ENCODE data around the gene ZNF710. TPM values are rescaled to one million over a fixed set of nuclear protein-coding genes. Genes with fewer than 3 reads are reported as not detected.

The ZNF710 gene
- polyA plus RNA-seq, 1 donor from 2014 or later = 10.2 TPM

DNA sequence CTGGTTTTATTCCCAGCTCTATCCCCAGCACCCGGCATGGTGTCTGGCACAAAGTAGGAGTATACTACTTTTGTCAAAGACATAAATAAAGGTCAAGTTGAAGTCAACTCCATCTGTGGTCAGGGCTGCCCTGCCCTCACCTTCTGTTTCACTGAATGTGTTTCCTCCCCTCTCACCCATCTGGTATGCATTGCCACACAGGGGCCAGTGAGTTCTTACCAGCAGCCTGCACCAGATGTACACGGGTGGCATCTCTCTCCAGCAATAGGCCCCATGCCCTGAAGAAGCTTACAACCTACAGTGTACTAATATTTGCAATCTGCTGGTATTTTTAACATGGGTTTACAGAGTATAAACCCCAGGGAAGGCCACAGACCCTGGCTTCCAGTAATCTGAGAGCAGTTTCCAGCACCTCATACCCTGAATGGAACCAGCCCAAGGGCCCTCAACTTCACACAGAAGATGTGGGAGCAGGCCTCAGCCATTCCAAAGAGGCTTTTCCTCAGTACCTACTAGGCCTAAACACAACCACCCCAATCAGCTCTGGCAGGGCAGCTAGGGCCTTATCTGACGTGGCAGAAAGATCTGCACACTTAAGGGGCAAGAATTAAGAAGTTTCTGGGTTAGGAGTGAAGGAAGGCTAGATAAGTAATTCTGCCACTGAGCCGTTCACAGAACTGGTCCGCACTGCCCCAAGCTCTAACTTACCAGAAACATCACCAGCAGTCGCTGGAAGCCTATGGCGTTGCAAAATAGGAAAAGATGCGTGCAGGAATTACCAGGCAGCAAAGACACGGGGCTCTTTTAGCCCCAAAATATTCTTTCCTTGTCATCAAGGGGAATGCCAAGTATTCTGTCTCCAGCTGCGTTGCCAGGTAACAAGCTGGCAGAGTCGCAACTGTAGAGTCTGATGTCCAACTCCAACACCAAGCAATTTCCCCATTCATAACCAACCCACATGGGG, 99.0 kb downstream of the ZNF710 start:
- peak overlapping the region; percentile 93 for H3K4me2 ChIP-seq (ENCODE audit: low read length)

DNA sequence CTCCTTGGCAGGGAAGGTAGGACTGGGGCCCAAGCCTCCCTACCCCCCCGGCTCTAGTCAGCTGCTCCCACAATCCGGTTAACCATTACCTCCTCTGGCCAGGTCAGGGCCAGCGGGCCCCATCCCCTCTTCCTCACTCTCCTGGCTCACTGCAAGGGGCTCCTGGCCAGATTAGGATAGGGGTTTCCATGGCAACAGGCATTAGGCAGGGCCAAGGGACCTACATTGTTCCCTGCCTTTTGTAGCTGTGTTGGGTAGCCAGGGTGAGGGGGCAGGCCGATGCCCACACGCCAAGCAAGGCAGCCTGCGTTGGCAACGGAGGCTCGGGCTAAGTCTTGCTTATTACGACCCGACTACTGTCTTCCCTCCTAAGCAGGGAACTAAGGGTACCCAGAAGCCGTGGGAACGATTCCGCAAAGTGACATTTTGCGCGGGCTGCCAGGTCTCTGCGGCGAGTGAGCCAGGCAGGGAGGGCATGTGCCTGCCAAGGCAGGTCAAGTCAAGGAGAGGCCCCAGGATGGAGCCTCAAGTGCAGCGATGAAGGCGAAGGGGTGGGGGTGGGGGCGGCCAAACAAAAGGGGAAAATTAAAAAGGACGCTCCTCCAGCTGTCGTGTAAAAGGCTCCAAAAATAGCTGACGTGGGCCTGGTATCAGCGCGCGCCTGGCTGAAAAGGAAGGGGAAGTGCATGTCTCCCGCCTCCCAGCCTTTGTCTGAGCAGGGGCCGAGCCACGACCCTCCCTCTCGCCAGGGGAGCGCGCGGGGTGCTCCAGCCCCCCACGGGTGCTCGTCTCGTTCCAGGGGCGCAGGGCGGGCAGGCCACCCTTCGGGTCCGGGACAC, 100.2 kb downstream of the ZNF710 start:
- no peaks in the 10 kb centered on the region for H3K27me3 ChIP-seq (ENCODE audit: insufficient read depth, low read depth, low read length)
- peak overlapping the region; percentile 52 for H2AFZ ChIP-seq (ENCODE audit: low read depth, low read length)
- H4K20me1 ChIP-seq (ENCODE audit: insufficient read depth) = no peaks in the 10 kb centered on the region
- no peaks in the 10 kb centered on the region for H3K9me2 ChIP-seq (ENCODE audit: insufficient read depth, low read length)
- H3K9me3 ChIP-seq (ENCODE audit: low read length) = no peaks in the 10 kb centered on the region
- peaks cover 34% of the 10 kb centered on the region for H3K79me2 ChIP-seq (replicated peaks; ENCODE audit: insufficient read depth, low read length)
- no peaks in the 10 kb centered on the region for H3K36me3 ChIP-seq (ENCODE audit: insufficient read depth, low read length)
- peak overlapping the region; percentile 93 for H3K4me2 ChIP-seq (ENCODE audit: low read length)
- no peaks in the 10 kb centered on the region for H3F3A ChIP-seq (ENCODE audit: insufficient read depth, low read length, poor library complexity, severe bottlenecking)
- H3K9ac ChIP-seq (ENCODE audit: low read length) = peak overlapping the region; percentile 92
- no peak for TF ChIP-seq SMC3 (conservative IDR thresholded peaks at IDR 0.05; ENCODE audit: poor library complexity)
- TF ChIP-seq, protein P1, sequence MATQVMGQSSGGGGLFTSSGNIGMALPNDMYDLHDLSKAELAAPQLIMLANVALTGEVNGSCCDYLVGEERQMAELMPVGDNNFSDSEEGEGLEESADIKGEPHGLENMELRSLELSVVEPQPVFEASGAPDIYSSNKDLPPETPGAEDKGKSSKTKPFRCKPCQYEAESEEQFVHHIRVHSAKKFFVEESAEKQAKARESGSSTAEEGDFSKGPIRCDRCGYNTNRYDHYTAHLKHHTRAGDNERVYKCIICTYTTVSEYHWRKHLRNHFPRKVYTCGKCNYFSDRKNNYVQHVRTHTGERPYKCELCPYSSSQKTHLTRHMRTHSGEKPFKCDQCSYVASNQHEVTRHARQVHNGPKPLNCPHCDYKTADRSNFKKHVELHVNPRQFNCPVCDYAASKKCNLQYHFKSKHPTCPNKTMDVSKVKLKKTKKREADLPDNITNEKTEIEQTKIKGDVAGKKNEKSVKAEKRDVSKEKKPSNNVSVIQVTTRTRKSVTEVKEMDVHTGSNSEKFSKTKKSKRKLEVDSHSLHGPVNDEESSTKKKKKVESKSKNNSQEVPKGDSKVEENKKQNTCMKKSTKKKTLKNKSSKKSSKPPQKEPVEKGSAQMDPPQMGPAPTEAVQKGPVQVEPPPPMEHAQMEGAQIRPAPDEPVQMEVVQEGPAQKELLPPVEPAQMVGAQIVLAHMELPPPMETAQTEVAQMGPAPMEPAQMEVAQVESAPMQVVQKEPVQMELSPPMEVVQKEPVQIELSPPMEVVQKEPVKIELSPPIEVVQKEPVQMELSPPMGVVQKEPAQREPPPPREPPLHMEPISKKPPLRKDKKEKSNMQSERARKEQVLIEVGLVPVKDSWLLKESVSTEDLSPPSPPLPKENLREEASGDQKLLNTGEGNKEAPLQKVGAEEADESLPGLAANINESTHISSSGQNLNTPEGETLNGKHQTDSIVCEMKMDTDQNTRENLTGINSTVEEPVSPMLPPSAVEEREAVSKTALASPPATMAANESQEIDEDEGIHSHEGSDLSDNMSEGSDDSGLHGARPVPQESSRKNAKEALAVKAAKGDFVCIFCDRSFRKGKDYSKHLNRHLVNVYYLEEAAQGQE (IDR thresholded peaks at IDR 0.05; ENCODE audit: borderline replicate concordance) = peak; percentile 65
- no peak for TF ChIP-seq EZH2 (IDR thresholded peaks at IDR 0.05; ENCODE audit: borderline replicate concordance, insufficient read depth, low read length, poor library complexity, severe bottlenecking)
- TF ChIP-seq TAF1 (IDR thresholded peaks at IDR 0.05; ENCODE audit: low read depth) = peak; percentile 40
- H3K27ac ChIP-seq (ENCODE audit: low read length) = peak overlapping the region; percentile 64
- peak overlapping the region; percentile 74 for H3K4me3 ChIP-seq (ENCODE audit: low read length)

More for the DNA sequence above, 99.0 kb downstream of the ZNF710 start:
- Histone ChIP-seq H4K20me1 (ENCODE audit: insufficient read depth) (no peaks in the 10 kb centered on the region), H3K9me3 (ENCODE audit: low read length) (no peaks in the 10 kb centered on the region), H3K79me2 (replicated peaks; ENCODE audit: insufficient read depth, low read length) (peaks cover 44% of the 10 kb centered on the region), H3K36me3 (ENCODE audit: insufficient read depth, low read length) (no peaks in the 10 kb centered on the region), H3F3A (ENCODE audit: insufficient read depth, low read length, poor library complexity, severe bottlenecking) (no peaks in the 10 kb centered on the region), H3K27me3 (ENCODE audit: insufficient read depth, low read depth, low read length) (no peaks in the 10 kb centered on the region), H2AFZ (ENCODE audit: low read depth, low read length) (no peak overlapping the region), H3K9ac (ENCODE audit: low read length) (no peak overlapping the region), H3K9me2 (ENCODE audit: insufficient read depth, low read length) (no peaks in the 10 kb centered on the region), H3K4me3 (ENCODE audit: low read length) (peak overlapping the region; percentile 74), H3K27ac (ENCODE audit: low read length) (no peak overlapping the region)
- TF ChIP-seq POLR2AphosphoS5 (IDR thresholded peaks at IDR 0.05) (no peak), EP300 (conservative IDR thresholded peaks at IDR 0.05; ENCODE audit: poor library complexity, severe bottlenecking) (no peak), EZH2 (IDR thresholded peaks at IDR 0.05; ENCODE audit: borderline replicate concordance, insufficient read depth, low read length, poor library complexity, severe bottlenecking) (no peak), MXI1 (conservative IDR thresholded peaks at IDR 0.05; ENCODE audit: poor library complexity, severe bottlenecking) (no peak), RAD21 (conservative IDR thresholded peaks at IDR 0.05) (no peak), TAF1 (IDR thresholded peaks at IDR 0.05; ENCODE audit: low read depth) (no peak), SMC3 (conservative IDR thresholded peaks at IDR 0.05; ENCODE audit: poor library complexity) (no peak)
- TF ChIP-seq, protein P1 (IDR thresholded peaks at IDR 0.05; ENCODE audit: borderline replicate concordance) = no peak
- TF ChIP-seq, protein P2, sequence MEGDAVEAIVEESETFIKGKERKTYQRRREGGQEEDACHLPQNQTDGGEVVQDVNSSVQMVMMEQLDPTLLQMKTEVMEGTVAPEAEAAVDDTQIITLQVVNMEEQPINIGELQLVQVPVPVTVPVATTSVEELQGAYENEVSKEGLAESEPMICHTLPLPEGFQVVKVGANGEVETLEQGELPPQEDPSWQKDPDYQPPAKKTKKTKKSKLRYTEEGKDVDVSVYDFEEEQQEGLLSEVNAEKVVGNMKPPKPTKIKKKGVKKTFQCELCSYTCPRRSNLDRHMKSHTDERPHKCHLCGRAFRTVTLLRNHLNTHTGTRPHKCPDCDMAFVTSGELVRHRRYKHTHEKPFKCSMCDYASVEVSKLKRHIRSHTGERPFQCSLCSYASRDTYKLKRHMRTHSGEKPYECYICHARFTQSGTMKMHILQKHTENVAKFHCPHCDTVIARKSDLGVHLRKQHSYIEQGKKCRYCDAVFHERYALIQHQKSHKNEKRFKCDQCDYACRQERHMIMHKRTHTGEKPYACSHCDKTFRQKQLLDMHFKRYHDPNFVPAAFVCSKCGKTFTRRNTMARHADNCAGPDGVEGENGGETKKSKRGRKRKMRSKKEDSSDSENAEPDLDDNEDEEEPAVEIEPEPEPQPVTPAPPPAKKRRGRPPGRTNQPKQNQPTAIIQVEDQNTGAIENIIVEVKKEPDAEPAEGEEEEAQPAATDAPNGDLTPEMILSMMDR (IDR thresholded peaks at IDR 0.05; ENCODE audit: poor library complexity, severe bottlenecking) = no peak

Data from neural cell (in vitro differentiated cells).